Measurements from ENCODE around the gene STN1. TPM values are rescaled to one million over a fixed set of nuclear protein-coding genes. Genes with fewer than 3 reads are reported as not detected.

The STN1 gene
- polyA plus RNA-seq, 5 donors: 25.2 to 31.4 (median 29.6) TPM

GRCh38 chr10:103931603-103932002 lies 13.6 kb upstream of the STN1 start:
- no peak for DNase-seq

GRCh38 chr10:103930881-103931280 lies 12.9 kb upstream of the STN1 start:
- DNase-seq: no peak

- DNase-seq: no peak
Observed at GRCh38 chr10:103930449-103930848, 12.5 kb upstream of the STN1 start.

- no peak for DNase-seq
Observed at GRCh38 chr10:103929381-103929921, 11.5 kb upstream of the STN1 start.

GRCh38 chr10:103928784-103929183 lies 10.8 kb upstream of the STN1 start:
- DNase-seq: no peak

- DNase-seq: no peak
Observed at GRCh38 chr10:103926722-103927319, 8.8 kb upstream of the STN1 start.

- no peak for DNase-seq
Observed at GRCh38 chr10:103925591-103925990, 7.6 kb upstream of the STN1 start.

- no peak for DNase-seq
Observed at GRCh38 chr10:103923502-103923901, 5.5 kb upstream of the STN1 start.

- DNase-seq: no peak
Observed at GRCh38 chr10:103922659-103923058, 4.7 kb upstream of the STN1 start.

- DNase-seq: no peak
Observed at GRCh38 chr10:103921750-103922195, 3.8 kb upstream of the STN1 start.

- no peak for DNase-seq
Observed at GRCh38 chr10:103921248-103921647, 3.3 kb upstream of the STN1 start.

GRCh38 chr10:103919648-103920025 lies 1.7 kb upstream of the STN1 start:
- no peak for DNase-seq

- no peak for DNase-seq
Observed at GRCh38 chr10:103917302-103918052, 507 bp downstream of the STN1 start.

- DNase-seq: no peak
Observed at GRCh38 chr10:103916876-103917275, 1.1 kb downstream of the STN1 start.

GRCh38 chr10:103916254-103916653 lies 1.7 kb downstream of the STN1 start:
- DNase-seq: no peak

- DNase-seq: no peak
Observed at GRCh38 chr10:103915796-103916195, 2.2 kb downstream of the STN1 start.

GRCh38 chr10:103912759-103913158 lies 5.2 kb downstream of the STN1 start:
- no peak for DNase-seq

- no peak for DNase-seq
Observed at GRCh38 chr10:103911021-103911459, 6.9 kb downstream of the STN1 start.

GRCh38 chr10:103910442-103911012 lies 7.5 kb downstream of the STN1 start:
- no peak for DNase-seq

- no peak for DNase-seq
Observed at GRCh38 chr10:103905441-103905840, 12.5 kb downstream of the STN1 start.

- no peak for DNase-seq
Observed at GRCh38 chr10:103901299-103901698, 16.7 kb downstream of the STN1 start.

GRCh38 chr10:103899312-103899711 lies 18.7 kb downstream of the STN1 start:
- DNase-seq: no peak

- DNase-seq: no peak
Observed at GRCh38 chr10:103897241-103897774, 20.7 kb downstream of the STN1 start.

Measured in right lung (tissue), 5 donors.